Measurements from ENCODE around the gene MFNG.

The MFNG gene

GRCh38 chr22:37505565-37505964 lies 19.4 kb upstream of the MFNG start:
- in situ Hi-C loops (cut with HindIII; ENCODE audit: low sequenced_read_pairs), result no loop called here
- H3K4me3 ChIP-seq (ENCODE audit: low read depth, low read length), result no peak overlapping the region
- no peak for TF ChIP-seq CTCF (IDR thresholded peaks at IDR 0.05; ENCODE audit: low read depth, low read length)
- DNase-seq (ENCODE audit: low read depth, low spot score), result no peak

- no peak overlapping the region for H3K4me3 ChIP-seq (ENCODE audit: low read depth, low read length)
- no peak for TF ChIP-seq CTCF (IDR thresholded peaks at IDR 0.05; ENCODE audit: low read depth, low read length)
- in situ Hi-C loops (cut with HindIII; ENCODE audit: low sequenced_read_pairs), result no loop called here
- DNase-seq (ENCODE audit: low read depth, low spot score), result no peak
These were observed 18.8 kb upstream of the MFNG start for GRCh38 chr22:37504964-37505363.

- in situ Hi-C loops (cut with HindIII; ENCODE audit: low sequenced_read_pairs), result no loop called here
- no peak overlapping the region for H3K4me3 ChIP-seq (ENCODE audit: low read depth, low read length)
- DNase-seq (ENCODE audit: low read depth, low spot score), result no peak
- no peak for TF ChIP-seq CTCF (IDR thresholded peaks at IDR 0.05; ENCODE audit: low read depth, low read length)
These were observed 17.7 kb upstream of the MFNG start for GRCh38 chr22:37503850-37504249.

- DNase-seq (ENCODE audit: low read depth, low spot score), result no peak
- TF ChIP-seq CTCF (IDR thresholded peaks at IDR 0.05; ENCODE audit: low read depth, low read length), result no peak
- in situ Hi-C loops (cut with HindIII; ENCODE audit: low sequenced_read_pairs), result no loop called here
- no peak overlapping the region for H3K4me3 ChIP-seq (ENCODE audit: low read depth, low read length)
These were observed 17.0 kb upstream of the MFNG start for GRCh38 chr22:37503183-37503683.

- TF ChIP-seq CTCF (IDR thresholded peaks at IDR 0.05; ENCODE audit: low read depth, low read length), result no peak
- H3K4me3 ChIP-seq (ENCODE audit: low read depth, low read length), result no peak overlapping the region
- in situ Hi-C loops (cut with HindIII; ENCODE audit: low sequenced_read_pairs), result no loop called here
- DNase-seq (ENCODE audit: low read depth, low spot score), result no peak
These were observed 16.4 kb upstream of the MFNG start for GRCh38 chr22:37502342-37503182.

GRCh38 chr22:37501610-37502341 lies 15.6 kb upstream of the MFNG start:
- peak; percentile 92 for DNase-seq (ENCODE audit: low read depth, low spot score)
- H3K4me3 ChIP-seq (ENCODE audit: low read depth, low read length), result no peak overlapping the region
- no peak for TF ChIP-seq CTCF (IDR thresholded peaks at IDR 0.05; ENCODE audit: low read depth, low read length)
- in situ Hi-C loops (cut with HindIII; ENCODE audit: low sequenced_read_pairs), result no loop called here

Data from astrocyte of the spinal cord (primary cell).